ENCODE results near the gene ALS2CL. TPM values are rescaled to one million over a fixed set of nuclear protein-coding genes. Genes with fewer than 3 reads are reported as not detected.

Gene ALS2CL
- total RNA-seq, 1 experiment from 2014 or later: 0.24 TPM

GRCh38 chr3:46713050-46713897 is 19.8 kb upstream of the ALS2CL start:
- POLR2A ChIA-PET (ENCODE audit: low non-redundant PET): no interaction called here
- Histone ChIP-seq H3K27me3 (replicated peaks; ENCODE audit: insufficient read depth, low read depth, low read length, poor library complexity) (no peaks in the 10 kb centered on the region), H3K4me1 (ENCODE audit: insufficient read depth, low read length, poor library complexity, severe bottlenecking) (no peaks in the 10 kb centered on the region), H3K27ac (ENCODE audit: low read depth, low read length, poor library complexity, severe bottlenecking) (no peak overlapping the region), H3K4me3 (ENCODE audit: low read depth, low read length, poor library complexity, severe bottlenecking) (no peak overlapping the region), H3K9me3 (ENCODE audit: low read depth, low read length, poor library complexity, severe bottlenecking) (no peaks in the 10 kb centered on the region), H3K36me3 (ENCODE audit: insufficient read depth, low read length, poor library complexity, severe bottlenecking) (no peaks in the 10 kb centered on the region)
- TF ChIP-seq EZH2 (IDR thresholded peaks at IDR 0.05; ENCODE audit: borderline replicate concordance, low read depth, low read length, poor library complexity, severe bottlenecking) (no peak), CTCF (conservative IDR thresholded peaks at IDR 0.05; ENCODE audit: low read depth, low read length) (no peak)
- CTCF ChIA-PET: interaction anchor here (0.5 kb wide), 1 partner anchor 45 kb away, joined by 4 read pairs; no protein-coding TSS in a partner anchor
- no peak for DNase-seq (ENCODE audit: low spot score)
- no TSS peak for BruUV-seq (replicated peaks)
- intact Hi-C loops (cut with micrococcal nuclease; ENCODE audit: unreplicated experiment): no loop called here

GRCh38 chr3:46712191-46713049 is 18.9 kb upstream of the ALS2CL start:
- CTCF ChIA-PET: no interaction called here
- POLR2A ChIA-PET (ENCODE audit: low non-redundant PET): no interaction called here

GRCh38 chr3:46711760-46712159 is 18.3 kb upstream of the ALS2CL start:
- intact Hi-C loops (cut with micrococcal nuclease; ENCODE audit: unreplicated experiment): no loop called here
- no peak overlapping the region for H3K27ac ChIP-seq (ENCODE audit: low read depth, low read length, poor library complexity, severe bottlenecking)
- ChIA-PET CTCF (no interaction called here), POLR2A (ENCODE audit: low non-redundant PET) (no interaction called here)
- no peak for TF ChIP-seq CTCF (conservative IDR thresholded peaks at IDR 0.05; ENCODE audit: low read depth, low read length)
- TF ChIP-seq EZH2 (IDR thresholded peaks at IDR 0.05; ENCODE audit: borderline replicate concordance, low read depth, low read length, poor library complexity, severe bottlenecking): no peak
- no peak overlapping the region for H3K4me3 ChIP-seq (ENCODE audit: low read depth, low read length, poor library complexity, severe bottlenecking)
- BruUV-seq (replicated peaks): no TSS peak
- no peaks in the 10 kb centered on the region for H3K27me3 ChIP-seq (replicated peaks; ENCODE audit: insufficient read depth, low read depth, low read length, poor library complexity)
- no peaks in the 10 kb centered on the region for H3K9me3 ChIP-seq (ENCODE audit: low read depth, low read length, poor library complexity, severe bottlenecking)
- no peak for DNase-seq (ENCODE audit: low spot score)
- no peaks in the 10 kb centered on the region for H3K36me3 ChIP-seq (ENCODE audit: insufficient read depth, low read length, poor library complexity, severe bottlenecking)
- no peaks in the 10 kb centered on the region for H3K4me1 ChIP-seq (ENCODE audit: insufficient read depth, low read length, poor library complexity, severe bottlenecking)

More at GRCh38 chr3:46712191-46713049, 18.9 kb upstream of the ALS2CL start:
- no peaks in the 10 kb centered on the region for H3K36me3 ChIP-seq (ENCODE audit: insufficient read depth, low read length, poor library complexity, severe bottlenecking)
- H3K27me3 ChIP-seq (replicated peaks; ENCODE audit: insufficient read depth, low read depth, low read length, poor library complexity): no peaks in the 10 kb centered on the region
- TF ChIP-seq CTCF (conservative IDR thresholded peaks at IDR 0.05; ENCODE audit: low read depth, low read length) (no peak), EZH2 (IDR thresholded peaks at IDR 0.05; ENCODE audit: borderline replicate concordance, low read depth, low read length, poor library complexity, severe bottlenecking) (no peak)
- H3K9me3 ChIP-seq (ENCODE audit: low read depth, low read length, poor library complexity, severe bottlenecking): no peaks in the 10 kb centered on the region
- H3K4me1 ChIP-seq (ENCODE audit: insufficient read depth, low read length, poor library complexity, severe bottlenecking): no peaks in the 10 kb centered on the region
- H3K4me3 ChIP-seq (ENCODE audit: low read depth, low read length, poor library complexity, severe bottlenecking): no peak overlapping the region
- H3K27ac ChIP-seq (ENCODE audit: low read depth, low read length, poor library complexity, severe bottlenecking): no peak overlapping the region
- DNase-seq (ENCODE audit: low spot score): no peak
- no TSS peak for BruUV-seq (replicated peaks)
- intact Hi-C loops (cut with micrococcal nuclease; ENCODE audit: unreplicated experiment): no loop called here

All from A673 (cell line).